Heart left ventricle (tissue), 16 donors: ENCODE measurements around the gene UBR2. TPM values are rescaled to one million over a fixed set of nuclear protein-coding genes. Genes with fewer than 3 reads are reported as not detected.

Experiments used
- ATAC-seq, 4 donors: fragments of 200-7000 bp; cut with Tn5 transposase; one replicate each; pipeline ENCODE4 v1.9.1; 2020 to 2022; ENCODE audit warnings: moderate library complexity in 4 of 4, mild to moderate bottlenecking in 3 of 4, moderate number of reproducible peaks in 1 of 4
- DNase-seq, 5 donors: peaks; one replicate each; pipeline ENCODE4 v3.0.0-alpha.2; 2020
- H3K27ac ChIP-seq, 12 donors: fragments of 200-600 bp; sonication (generic) in 4 of 12; one replicate each; pipeline versions ENCODE4 v1.5.0 to v1.8.0; 2016 to 2022; ENCODE audit warnings: mild to moderate bottlenecking in 2 of 12
- H3K27me3 ChIP-seq, 9 donors: fragments of 200-600 bp; sonication (generic) in 2 of 9; one replicate each; pipeline versions ENCODE4 v1.5.1 to v1.8.0; 2016 to 2022; ENCODE audit warnings: mild to moderate bottlenecking in 3 of 9
- H3K36me3 ChIP-seq, 9 donors: fragments of 200-600 bp; sonication (generic) in 2 of 9; one replicate each; pipeline versions ENCODE4 v1.5.0 to v1.8.0; 2018 to 2022; ENCODE audit warnings: mild to moderate bottlenecking in 2 of 9
- H3K4me1 ChIP-seq, 12 donors: fragments of 200-600 bp; sonication (generic) in 4 of 12; one replicate each; pipeline versions ENCODE4 v1.5.0 to v1.8.0; 2016 to 2022; ENCODE audit warnings: mild to moderate bottlenecking in 3 of 12
- H3K4me3 ChIP-seq, 12 donors: fragments of 200-600 bp; sonication (generic) in 4 of 12; one replicate each; pipeline versions ENCODE4 v1.5.0 to v1.8.0; 2017 to 2022; ENCODE audit warnings: mild to moderate bottlenecking in 9 of 12, moderate library complexity in 4 of 12
- H3K9me3 ChIP-seq, 12 donors: fragments of 200-600 bp; sonication (generic) in 4 of 12; one replicate each; pipeline versions ENCODE4 v1.5.0 to v1.8.0; 2016 to 2022; ENCODE audit warnings: mild to moderate bottlenecking in 1 of 12
- CTCF ChIP-seq, 12 donors: fragments of 200-600 bp; sonication (generic) in 4 of 12; IDR thresholded peaks; one replicate each; pipeline versions ENCODE4 v1.5.0 to v1.8.0; 2018 to 2022; ENCODE audit warnings: antibody characterized with exemption in 12 of 12, mild to moderate bottlenecking in 5 of 12
- POLR2A ChIP-seq, 2 donors: fragments of 450-650 bp; IDR thresholded peaks; one replicate each; pipeline ENCODE4 v1.6.1; 2017; ENCODE audit warnings: antibody characterized with exemption in 2 of 2, mild to moderate bottlenecking in 2 of 2, moderate library complexity in 2 of 2
- WGBS, 4 donors: extraction: QIAGEN DNeasy Blood & Tissue Kit in 2 of 4; methylation state at CpG; one replicate each; pipeline versions ENCODE4 v1.1.5 to v1.1.7; 2013 to 2018; 5-methylcytosine and 5-hydroxymethylcytosine counted together
- intact Hi-C, 10 donors: fragments of 100-400 bp; cut with DNase I; formaldehyde crosslinking; loops; one replicate each; pipeline versions ENCODE4 v1.11.1 to v1.14.2; 2022
- polyA plus RNA-seq, 2 donors: library from polyadenylated mRNA; stranded (reverse); fragments of 200-250 nt; gene quantifications; one replicate each; pipeline ENCODE4 v1.2.3, GENCODE V29; 2013
- total RNA-seq, 9 donors: library from RNA; depleted of rRNA in 2 of 9; stranded (reverse); fragments of >200 nt in 2 of 9; fragmentation: NEBNext Ultra II Directional in 3 of 9; extraction: Animal tissue kit (Norgen Biotek cat#: 25700) in 3 of 9; gene quantifications; one replicate each; pipeline versions ENCODE4 v1.1.0 to v1.2.4, GENCODE V29; 2016 to 2023
- donor health status: ischemic (EF 13 %, LVEDD 7.1; RV severe dilation, severe dysfunction).
- donor health status: healthy with polysubstance abuse.
- donor health status: DM: no; HTN: yes; CAD: no.
- donor health status: DM: no; HTN: no; CAD: no.
- donor health status: ischemic (EF 25% LVEDD 6.9; RV normal size, moderate dysfunction).
- donor health status: ischemic (EF 25% LVEDD 5.7; RV mildly dilated, moderate dysfunction).
- donor health status: healthy.
- donor health status: DM: yes; HTN: yes; CAD: no.
- donor health status: ischemic (EF 35%, LVEDD 5.7; RV mildly dilated, moderate dysfunction).
- donor health status: nonischemic (EF 11% LVEDD 7.7; RV severe dilation, severe dysfunction).
- donor health status: DM: yes; HTN: yes; CAD: no.
- donor health status: PGD.
- donor health status: ischemic (EF 29% LVEDD 5.4; RV normal size, mild dysfunction).
- donor health status: nonischemic (EF 23%, LVEDD 6.1; RV moderate dilation, normal function).

Gene UBR2
- total and polyA plus RNA-seq, 11 donors: 9.9 to 35.9 (median 30.1) TPM

- Histone ChIP-seq H3K4me1 (peaks cover 0 to 2% (median 0%) of the 10 kb centered on the region in 12 donors), H3K27me3 (no peaks in the 10 kb centered on the region), H3K36me3 (peaks cover 0 to 3% (median 0%) of the 10 kb centered on the region in 9 donors), H3K4me3 (no peak overlapping the region), H3K9me3 (no peaks in the 10 kb centered on the region), H3K27ac (no peak overlapping the region)
- no peak for ATAC-seq
- WGBS, 4 donors: 73 to 82% (median 80%) methylated on average over 7 to 8 of the region's 8 CpGs
- intact Hi-C loops: loop anchor here in 2 of 10 donors (10.0 kb wide), 2 partner anchors 94 to 154 kb away; partner anchors contain the start of gene RPL7L1 (in 1 of the 2)
- TF ChIP-seq CTCF (IDR thresholded peaks at IDR 0.05) (no peak), POLR2A (IDR thresholded peaks at IDR 0.05) (no peak)
- DNase-seq: no peak
These were observed 156.9 kb downstream of the UBR2 start for GRCh38 chr6:42720739-42721138.

DNA sequence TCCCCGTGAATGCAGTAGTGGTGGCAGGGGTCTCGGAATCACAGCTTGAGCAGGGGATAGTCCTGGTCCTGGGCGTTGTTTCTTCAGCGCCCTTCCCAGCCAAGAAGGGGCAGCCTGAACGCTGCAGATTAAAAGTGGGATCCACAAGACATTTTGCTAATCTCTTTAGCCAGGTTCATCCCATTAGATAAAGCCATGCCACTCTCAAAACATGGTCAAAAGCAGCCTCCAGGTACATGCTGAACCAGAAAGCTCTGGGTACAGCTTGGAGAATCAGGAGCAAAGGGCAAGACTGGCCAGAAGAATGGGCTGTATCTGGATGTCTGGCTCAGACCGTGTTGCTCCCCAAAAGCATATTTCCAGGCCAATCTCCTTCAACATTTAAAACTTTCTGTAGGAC, 158.7 kb downstream of the UBR2 start, which contains the start of gene PRPH2:
Gene PRPH2, minus strand, starts transcription at position 101 of the 400 bp plus-strand sequence. CDS start 263 bp downstream, outside the sequence.
- Histone ChIP-seq H3K4me1 (peaks cover 0 to 15% (median 11%) of the 10 kb centered on the region in 12 donors), H3K36me3 (peaks cover 0 to 3% (median 0%) of the 10 kb centered on the region in 9 donors)
- no peak for ATAC-seq

GRCh38 chr6:42724825-42725224, 161.0 kb downstream of the UBR2 start:
- H3K4me1 ChIP-seq: peaks cover 0 to 18% (median 11%) of the 10 kb centered on the region in 12 donors
- DNase-seq (no peak), ATAC-seq (no peak)
- H3K4me3 ChIP-seq: no peak overlapping the region
- peaks cover 0 to 3% (median 0%) of the 10 kb centered on the region in 9 donors for H3K36me3 ChIP-seq
- intact Hi-C loops: loop anchor here in 9 of 10 donors (5.0 to 10.0 kb wide), 5 partner anchors 33 to 152 kb away; partner anchors contain the start of gene RPL7L1 (in 7 of the 9)
- no peak overlapping the region for H3K27ac ChIP-seq
- no peak for TF ChIP-seq CTCF (IDR thresholded peaks at IDR 0.05)
- no peak for TF ChIP-seq POLR2A (IDR thresholded peaks at IDR 0.05)
- H3K9me3 ChIP-seq: no peaks in the 10 kb centered on the region
- no peaks in the 10 kb centered on the region for H3K27me3 ChIP-seq

More for the DNA sequence above, 158.7 kb downstream of the UBR2 start, which contains the start of gene PRPH2:
- H3K27me3 ChIP-seq: no peaks in the 10 kb centered on the region
- DNase-seq: no peak
- no peaks in the 10 kb centered on the region for H3K9me3 ChIP-seq
- TF ChIP-seq CTCF (IDR thresholded peaks at IDR 0.05) (no peak), POLR2A (IDR thresholded peaks at IDR 0.05) (no peak)
- WGBS, 4 donors: 80 to 93% (median 91%) methylated on average over 1 to 6 of the region's 6 CpGs
- no peak within 1 kb of the TSS for H3K4me3 ChIP-seq
- intact Hi-C loops: loop anchor here in 2 of 10 donors (10.0 kb wide), 2 partner anchors 92 to 152 kb away; partner anchors contain the start of gene RPL7L1 (in 1 of the 2)
- H3K27ac ChIP-seq: no peak within 1 kb of the TSS

DNA sequence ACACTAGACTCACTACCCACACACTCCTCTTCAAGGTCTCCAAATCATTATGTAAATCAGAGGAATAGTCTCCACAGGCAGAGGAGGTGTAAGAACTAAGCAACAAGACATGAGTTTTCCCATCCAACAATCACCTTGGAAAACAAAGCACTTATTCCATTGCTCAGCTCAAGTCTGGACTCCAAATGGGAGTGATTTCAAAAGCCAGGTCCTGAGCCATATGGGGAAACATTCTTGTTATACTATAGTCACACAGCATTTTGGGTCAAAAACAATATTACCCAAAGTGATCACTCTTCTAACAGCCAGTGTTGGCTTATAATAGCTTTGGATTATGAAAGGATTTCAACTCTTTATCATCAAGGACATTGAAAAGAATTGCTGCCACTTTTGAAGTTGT, 162.2 kb downstream of the UBR2 start:
- intact Hi-C loops: loop anchor here (1.0 to 10.0 kb wide), 11 partner anchors 21 to 153 kb away; partner anchors contain the start of genes RPL7L1 (in 8 of the 10) and TBCC (in 1 of the 10)
- Histone ChIP-seq H3K9me3 (no peaks in the 10 kb centered on the region), H3K4me3 (peak overlapping the region in 9 of 12 donors; percentile 51 to 71 (median 61)), H3K36me3 (peaks cover 0 to 3% (median 0%) of the 10 kb centered on the region in 9 donors), H3K4me1 (peaks cover 0 to 18% (median 11%) of the 10 kb centered on the region in 12 donors), H3K27ac (peak overlapping the region; percentile 2 to 90 (median 72)), H3K27me3 (no peaks in the 10 kb centered on the region)
- ATAC-seq: no peak
- no peak for DNase-seq
- TF ChIP-seq CTCF (IDR thresholded peaks at IDR 0.05): no peak
- TF ChIP-seq POLR2A (IDR thresholded peaks at IDR 0.05): no peak
